Transverse colon (tissue), 4 donors: ENCODE data around the gene TBX10.

Experiments used
- CTCF ChIP-seq, 5 experiments: fragments of 200-600 bp in 3 of 5; fragments of 450-650 bp in 2 of 5; sonication (generic) in 3 of 5; IDR thresholded peaks; 1 replicate in 2 of 5; 2 replicates in 3 of 5; pipeline ENCODE4 v1.5.1; 2016 to 2017; ENCODE audit warnings: antibody characterized with exemption in 5 of 5, inconsistent platforms in 3 of 5, mild to moderate bottlenecking in 2 of 5, moderate library complexity in 1 of 5
- POLR2A ChIP-seq: fragments of 450-650 bp; IDR thresholded peaks from one replicate; pipeline ENCODE4 v1.6.1; 2016; ENCODE audit warnings: antibody characterized with exemption, mild to moderate bottlenecking, moderate library complexity
- POLR2AphosphoS5 ChIP-seq, 3 donors: sonication (generic); formaldehyde crosslinking; IDR thresholded peaks; one replicate each; pipeline ENCODE4 v1.6.1; 2016; ENCODE audit warnings: antibody characterized with exemption in 3 of 3

- peak; percentile 59 for TF ChIP-seq POLR2A
- peak; percentile 62 to 73 (median 71) for TF ChIP-seq CTCF (IDR thresholded peaks at IDR 0.05)
- TF ChIP-seq POLR2AphosphoS5 (IDR thresholded peaks at IDR 0.05): peak in 1 of 3 donors; percentile 42
These were observed 25.4 kb downstream of the TBX10 start for GRCh38 chr11:67613960-67614715.
